MM.1S (cell line): ENCODE measurements around the gene CCDC38.

Source experiments
- DNase-seq: peaks from one replicate; pipeline ENCODE4 v3.0.0-alpha.2; 2015
- H2AFZ ChIP-seq: fragments of 300-600 bp; sonication (generic); 2 replicates; pipeline ENCODE4 v1.6.0; 2016; ENCODE audit warnings: antibody characterized with exemption, low read length
- H3F3A ChIP-seq: fragments of 300-600 bp; sonication (generic); 2 replicates; pipeline ENCODE4 v1.6.1; 2016; ENCODE audit warnings: mild to moderate bottlenecking, antibody characterized with exemption, low read length, moderate library complexity, mixed read lengths; ENCODE audit not compliant: insufficient read depth
- H3K27ac ChIP-seq: fragments of 300-600 bp; sonication (generic); 2 replicates; pipeline ENCODE4 v1.5.1; 2016; ENCODE audit warnings: mild to moderate bottlenecking, low read length
- H3K27me3 ChIP-seq: fragments of 300-600 bp; sonication (generic); replicated peaks from 2 replicates; pipeline ENCODE4 v1.6.0; 2016; ENCODE audit warnings: low read length; ENCODE audit not compliant: insufficient read depth
- H3K36me3 ChIP-seq: fragments of 300-600 bp; sonication (generic); replicated peaks from 2 replicates; pipeline ENCODE4 v1.6.1; 2016; ENCODE audit warnings: mild to moderate bottlenecking, low read length, mixed read lengths; ENCODE audit not compliant: insufficient read depth
- H3K4me1 ChIP-seq: fragments of 300-600 bp; sonication (generic); 2 replicates; pipeline ENCODE4 v1.6.1; 2016; ENCODE audit warnings: low read length, mixed read lengths
- H3K4me2 ChIP-seq: fragments of 300-600 bp; sonication (generic); 2 replicates; pipeline ENCODE4 v1.6.0; 2016; ENCODE audit warnings: low read depth, low read length
- H3K4me3 ChIP-seq: fragments of 300-600 bp; sonication (generic); 2 replicates; pipeline ENCODE4 v1.5.1; 2016; ENCODE audit warnings: low read length, mixed read lengths
- H3K79me2 ChIP-seq: fragments of 300-600 bp; sonication (generic); 2 replicates; pipeline ENCODE4 v1.6.1; 2016; ENCODE audit warnings: mixed run types, low read length, mixed read lengths
- H3K9ac ChIP-seq: fragments of 300-600 bp; sonication (generic); 2 replicates; pipeline ENCODE4 v1.6.1; 2016; ENCODE audit warnings: low read length, mixed read lengths
- H3K9me2 ChIP-seq: fragments of 300-600 bp; sonication (generic); replicated peaks from 2 replicates; pipeline ENCODE4 v1.6.1; 2016; ENCODE audit warnings: mild to moderate bottlenecking, low read length, mixed read lengths; ENCODE audit not compliant: insufficient read depth
- H3K9me3 ChIP-seq: fragments of 300-600 bp; sonication (generic); replicated peaks from 2 replicates; pipeline ENCODE4 v1.6.1; 2016; ENCODE audit warnings: mild to moderate bottlenecking, low read length, mixed read lengths; ENCODE audit not compliant: insufficient read depth
- H4K20me1 ChIP-seq: fragments of 300-600 bp; sonication (generic); 2 replicates; pipeline ENCODE4 v1.6.1; 2016; ENCODE audit warnings: mild to moderate bottlenecking, low read length, moderate library complexity, mixed read lengths; ENCODE audit not compliant: insufficient read depth
- CTCF ChIP-seq: fragments of 300-600 bp; sonication (generic); IDR thresholded peaks from 2 replicates; pipeline ENCODE4 v1.5.1; 2016; ENCODE audit warnings: antibody characterized with exemption, low read length, mixed read lengths
- EZH2 ChIP-seq: fragments of 300-600 bp; sonication (generic); optimal IDR thresholded peaks from 2 replicates; pipeline ENCODE3; 2017; ENCODE audit warnings: low read depth, mild to moderate bottlenecking, antibody characterized with exemption, low read length, mixed read lengths
- EZH2phosphoT487 ChIP-seq: fragments of 300-600 bp; sonication (generic); IDR thresholded peaks from 2 replicates; pipeline ENCODE4 v1.6.1; 2018; ENCODE audit warnings: antibody characterized with exemption, low read length

CCDC38 gene

GRCh38 chr12:95829395-95829794 lies 113.0 kb downstream of the CCDC38 start:
- no peaks in the 10 kb centered on the region for H3K9me2 ChIP-seq
- no peaks in the 10 kb centered on the region for H3K9me3 ChIP-seq
- H3K4me1 ChIP-seq, result no peaks in the 10 kb centered on the region
- H3K27me3 ChIP-seq, result no peaks in the 10 kb centered on the region
- TF ChIP-seq EZH2phosphoT487, result no peak
- TF ChIP-seq EZH2, result no peak
- no peak for TF ChIP-seq CTCF
- no peaks in the 10 kb centered on the region for H3K79me2 ChIP-seq
- DNase-seq, result no peak
- H3K9ac ChIP-seq, result no peak overlapping the region
- no peaks in the 10 kb centered on the region for H3K36me3 ChIP-seq
- no peaks in the 10 kb centered on the region for H3F3A ChIP-seq
- no peak overlapping the region for H2AFZ ChIP-seq
- no peak overlapping the region for H3K4me2 ChIP-seq
- H3K4me3 ChIP-seq, result no peak overlapping the region
- no peak overlapping the region for H3K27ac ChIP-seq
- no peaks in the 10 kb centered on the region for H4K20me1 ChIP-seq

- no peaks in the 10 kb centered on the region for H3K36me3 ChIP-seq
- no peaks in the 10 kb centered on the region for H3K79me2 ChIP-seq
- no peak overlapping the region for H2AFZ ChIP-seq
- H3K4me2 ChIP-seq, result no peak overlapping the region
- no peaks in the 10 kb centered on the region for H4K20me1 ChIP-seq
- no peaks in the 10 kb centered on the region for H3F3A ChIP-seq
- no peak overlapping the region for H3K4me3 ChIP-seq
- H3K27ac ChIP-seq, result no peak overlapping the region
- no peak overlapping the region for H3K9ac ChIP-seq
- TF ChIP-seq CTCF (peak; percentile 20), EZH2 (no peak)
- no peaks in the 10 kb centered on the region for H3K27me3 ChIP-seq
- DNase-seq, result no peak
- H3K4me1 ChIP-seq, result no peaks in the 10 kb centered on the region
- no peaks in the 10 kb centered on the region for H3K9me3 ChIP-seq
- H3K9me2 ChIP-seq, result no peaks in the 10 kb centered on the region
These were observed 122.2 kb downstream of the CCDC38 start for GRCh38 chr12:95820096-95820703.
